Endometrium (tissue), 2 donors: Measurements from ENCODE around the gene USH2A.

Source experiments
- FAIRE-seq: peaks from 2 replicates; lab custom pipeline; 2012; peaks lifted over from hg19 to GRCh38; lab: Jason Lieb, UNC
- donor health status: control.
- donor health status: control.

The USH2A gene

GRCh38 chr1:215863796-215864195, 559.5 kb downstream of the USH2A start:
- FAIRE-seq = no peak

- FAIRE-seq = no peak
Observed at GRCh38 chr1:215860833-215861232, 562.4 kb downstream of the USH2A start.

- FAIRE-seq = no peak
Observed at GRCh38 chr1:215857317-215857716, 565.9 kb downstream of the USH2A start.

GRCh38 chr1:215845234-215845891, 577.9 kb downstream of the USH2A start:
- FAIRE-seq = no peak

GRCh38 chr1:215844777-215845176, 578.5 kb downstream of the USH2A start:
- no peak for FAIRE-seq

GRCh38 chr1:215844266-215844665, 579.0 kb downstream of the USH2A start:
- FAIRE-seq = no peak

- no peak for FAIRE-seq
Observed at GRCh38 chr1:215842905-215843304, 580.3 kb downstream of the USH2A start.

GRCh38 chr1:215835951-215836350, 587.3 kb downstream of the USH2A start:
- no peak for FAIRE-seq

GRCh38 chr1:215833941-215834729, 589.1 kb downstream of the USH2A start:
- FAIRE-seq = no peak

GRCh38 chr1:215830226-215830810, 592.9 kb downstream of the USH2A start:
- no peak for FAIRE-seq

- FAIRE-seq = no peak
Observed at GRCh38 chr1:215825056-215825455, 598.2 kb downstream of the USH2A start.

- FAIRE-seq = no peak
Observed at GRCh38 chr1:215824245-215824644, 599.0 kb downstream of the USH2A start.

- no peak for FAIRE-seq
Observed at GRCh38 chr1:215819114-215819513, 604.1 kb downstream of the USH2A start.

- FAIRE-seq = no peak
Observed at GRCh38 chr1:215807911-215808436, 615.3 kb downstream of the USH2A start.

GRCh38 chr1:215807218-215807617, 616.0 kb downstream of the USH2A start:
- FAIRE-seq = no peak

- no peak for FAIRE-seq
Observed at GRCh38 chr1:215797859-215798258, 625.4 kb downstream of the USH2A start.

GRCh38 chr1:215794156-215794555, 629.1 kb downstream of the USH2A start:
- no peak for FAIRE-seq

GRCh38 chr1:215793180-215793579, 630.1 kb downstream of the USH2A start:
- FAIRE-seq = no peak

- FAIRE-seq = no peak
Observed at GRCh38 chr1:215792446-215792845, 630.8 kb downstream of the USH2A start.

GRCh38 chr1:215789981-215790380, 633.3 kb downstream of the USH2A start:
- FAIRE-seq = no peak

GRCh38 chr1:215786997-215787396, 636.3 kb downstream of the USH2A start:
- FAIRE-seq = no peak

- FAIRE-seq = no peak
Observed at GRCh38 chr1:215780641-215781040, 642.6 kb downstream of the USH2A start.

- FAIRE-seq = no peak
Observed at GRCh38 chr1:215780139-215780538, 643.1 kb downstream of the USH2A start.
